Measurements from ENCODE around the gene PRC1. TPM values are rescaled to one million over a fixed set of nuclear protein-coding genes. Genes with fewer than 3 reads are reported as not detected.

The PRC1 gene
- total and polyA plus RNA-seq, 4 donors = 3.5 to 8.1 (median 6.9) TPM

GRCh38 chr15:90955624-90956273 is 38.6 kb downstream of the PRC1 start:
- H3K9me3 ChIP-seq (ENCODE audit: control insufficient read depth, low read length) = no peaks in the 10 kb centered on the region
- WGBS, 2 donors = 66 to 70% methylated on average over 20 of the region's 20 CpGs
- intact Hi-C loops (cut with DNase I) = loop anchor here (2.0 to 10.0 kb wide), 7 partner anchors 37 to 317 kb away; partner anchors contain the start of genes PRC1 (in 2 of the 2) and VPS33B (in 1 of the 2)
- no peaks in the 10 kb centered on the region for H3K4me1 ChIP-seq (ENCODE audit: control insufficient read depth in 1 of 2, insufficient read depth in 2 of 2, low read length in 2 of 2)
- no peak overlapping the region for H3K27ac ChIP-seq (ENCODE audit: low read depth in 1 of 2, low read length in 2 of 2)
- H3K4me3 ChIP-seq (ENCODE audit: low read length in 2 of 2) = no peak overlapping the region
- DNase-seq = no peak
- no peaks in the 10 kb centered on the region for H3K27me3 ChIP-seq (ENCODE audit: control insufficient read depth in 1 of 2, insufficient read depth in 2 of 2, low read length in 1 of 2)
- ATAC-seq (ENCODE audit: low FRiP score) = no peak
- H3K36me3 ChIP-seq (ENCODE audit: control insufficient read depth in 1 of 2, insufficient read depth in 2 of 2, low read length in 1 of 2) = peaks cover 0 to 3% of the 10 kb centered on the region in 2 donors

GRCh38 chr15:90954712-90955623 is 39.4 kb downstream of the PRC1 start, which contains the start of gene RCCD1:
RCCD1 (plus strand) TSS chr15:90954884; CDS start chr15:90956735, 1,851 bp downstream.
- H3K4me3 ChIP-seq (ENCODE audit: low read length in 2 of 2) = peak within 1 kb of the TSS; percentile 24 to 90
- DNase-seq = peak; percentile 98
- peak; percentile 95 for ATAC-seq (ENCODE audit: low FRiP score)
- no peaks in the 10 kb centered on the region for H3K9me3 ChIP-seq (ENCODE audit: control insufficient read depth, low read length)
- no peaks in the 10 kb centered on the region for H3K27me3 ChIP-seq (ENCODE audit: control insufficient read depth in 1 of 2, insufficient read depth in 2 of 2, low read length in 1 of 2)
- H3K4me1 ChIP-seq (ENCODE audit: control insufficient read depth in 1 of 2, insufficient read depth in 2 of 2, low read length in 2 of 2) = no peaks in the 10 kb centered on the region
- H3K36me3 ChIP-seq (ENCODE audit: control insufficient read depth in 1 of 2, insufficient read depth in 2 of 2, low read length in 1 of 2) = peaks cover 5 to 6% of the 10 kb centered on the region in 2 donors
- WGBS, 2 donors = 2 to 4% methylated on average over 66 to 69 of the region's 69 CpGs
- intact Hi-C loops (cut with DNase I) = loop anchor here (1.0 to 10.0 kb wide), 6 partner anchors 20 to 317 kb away; partner anchors contain the start of genes PRC1 (in 1 of the 2), UNC45A (in 1 of the 2) and VPS33B (in 1 of the 2)
- peak within 1 kb of the TSS in 1 of 2 donors; percentile 78 for H3K27ac ChIP-seq (ENCODE audit: low read depth in 1 of 2, low read length in 2 of 2)

- 71% methylated on average over 16 of the region's 16 CpGs for WGBS, 2 donors
- intact Hi-C loops (cut with DNase I) = loop anchor here (1.0 to 10.0 kb wide), 3 partner anchors 19 to 81 kb away; partner anchors contain the start of genes UNC45A (in 1 of the 2) and VPS33B (in 1 of the 2)
These were observed 40.2 kb downstream of the PRC1 start for GRCh38 chr15:90953947-90954711.

GRCh38 chr15:90952901-90953677 is 41.2 kb downstream of the PRC1 start:
- Histone ChIP-seq H3K27ac (ENCODE audit: low read depth in 1 of 2, low read length in 2 of 2) (no peak overlapping the region), H3K27me3 (ENCODE audit: control insufficient read depth in 1 of 2, insufficient read depth in 2 of 2, low read length in 1 of 2) (no peaks in the 10 kb centered on the region), H3K36me3 (ENCODE audit: control insufficient read depth in 1 of 2, insufficient read depth in 2 of 2, low read length in 1 of 2) (peaks cover 6 to 11% of the 10 kb centered on the region in 2 donors), H3K4me1 (ENCODE audit: control insufficient read depth in 1 of 2, insufficient read depth in 2 of 2, low read length in 2 of 2) (no peaks in the 10 kb centered on the region), H3K9me3 (ENCODE audit: control insufficient read depth, low read length) (no peaks in the 10 kb centered on the region), H3K4me3 (ENCODE audit: low read length in 2 of 2) (no peak overlapping the region)
- intact Hi-C loops (cut with DNase I) = loop anchor here (10.0 kb wide), 2 partner anchors 72 to 82 kb away; partner anchors contain the start of gene VPS33B (in 1 of the 2)
- 88 to 92% methylated on average over 14 of the region's 14 CpGs for WGBS, 2 donors
- ATAC-seq (ENCODE audit: low FRiP score) = no peak
- DNase-seq = peak in 1 of 2 donors; percentile 59

More at GRCh38 chr15:90953947-90954711, 40.2 kb downstream of the PRC1 start:
- ATAC-seq (ENCODE audit: low FRiP score) = no peak
- Histone ChIP-seq H3K4me1 (ENCODE audit: control insufficient read depth in 1 of 2, insufficient read depth in 2 of 2, low read length in 2 of 2) (no peaks in the 10 kb centered on the region), H3K36me3 (ENCODE audit: control insufficient read depth in 1 of 2, insufficient read depth in 2 of 2, low read length in 1 of 2) (peaks cover 6 to 8% of the 10 kb centered on the region in 2 donors), H3K4me3 (ENCODE audit: low read length in 2 of 2) (no peak overlapping the region), H3K9me3 (ENCODE audit: control insufficient read depth, low read length) (no peaks in the 10 kb centered on the region), H3K27ac (ENCODE audit: low read depth in 1 of 2, low read length in 2 of 2) (no peak overlapping the region), H3K27me3 (ENCODE audit: control insufficient read depth in 1 of 2, insufficient read depth in 2 of 2, low read length in 1 of 2) (no peaks in the 10 kb centered on the region)
- DNase-seq = no peak

GRCh38 chr15:90950676-90951075 is 43.7 kb downstream of the PRC1 start:
- no peak for DNase-seq
- no peak overlapping the region for H3K27ac ChIP-seq (ENCODE audit: low read depth in 1 of 2, low read length in 2 of 2)
- H3K9me3 ChIP-seq (ENCODE audit: control insufficient read depth, low read length) = no peaks in the 10 kb centered on the region
- WGBS, 2 donors = 91 to 95% methylated on average over 6 of the region's 6 CpGs
- peaks cover 6 to 16% of the 10 kb centered on the region in 2 donors for H3K36me3 ChIP-seq (ENCODE audit: control insufficient read depth in 1 of 2, insufficient read depth in 2 of 2, low read length in 1 of 2)
- intact Hi-C loops (cut with DNase I) = loop anchor here (10.0 kb wide), 2 partner anchors 74 to 84 kb away; partner anchors contain the start of gene VPS33B (in 1 of the 2)
- no peak overlapping the region for H3K4me3 ChIP-seq (ENCODE audit: low read length in 2 of 2)
- ATAC-seq (ENCODE audit: low FRiP score) = no peak
- H3K4me1 ChIP-seq (ENCODE audit: control insufficient read depth in 1 of 2, insufficient read depth in 2 of 2, low read length in 2 of 2) = no peaks in the 10 kb centered on the region
- no peaks in the 10 kb centered on the region for H3K27me3 ChIP-seq (ENCODE audit: control insufficient read depth in 1 of 2, insufficient read depth in 2 of 2, low read length in 1 of 2)

GRCh38 chr15:90949979-90950675 is 44.2 kb downstream of the PRC1 start:
- Histone ChIP-seq H3K36me3 (ENCODE audit: control insufficient read depth in 1 of 2, insufficient read depth in 2 of 2, low read length in 1 of 2) (peaks cover 6 to 16% of the 10 kb centered on the region in 2 donors), H3K4me1 (ENCODE audit: control insufficient read depth in 1 of 2, insufficient read depth in 2 of 2, low read length in 2 of 2) (no peaks in the 10 kb centered on the region), H3K4me3 (ENCODE audit: low read length in 2 of 2) (no peak overlapping the region), H3K27ac (ENCODE audit: low read depth in 1 of 2, low read length in 2 of 2) (no peak overlapping the region), H3K9me3 (ENCODE audit: control insufficient read depth, low read length) (no peaks in the 10 kb centered on the region), H3K27me3 (ENCODE audit: control insufficient read depth in 1 of 2, insufficient read depth in 2 of 2, low read length in 1 of 2) (no peaks in the 10 kb centered on the region)
- intact Hi-C loops (cut with DNase I) = loop anchor here (10.0 kb wide), 2 partner anchors 75 to 85 kb away; partner anchors contain the start of gene VPS33B (in 1 of the 2)
- ATAC-seq (ENCODE audit: low FRiP score) (no peak), DNase-seq (no peak)
- WGBS, 2 donors = 91 to 93% methylated on average over 23 of the region's 23 CpGs

- Histone ChIP-seq H3K27ac (ENCODE audit: low read depth in 1 of 2, low read length in 2 of 2) (no peak overlapping the region), H3K36me3 (ENCODE audit: control insufficient read depth in 1 of 2, insufficient read depth in 2 of 2, low read length in 1 of 2) (peaks cover 6 to 19% of the 10 kb centered on the region in 2 donors), H3K9me3 (ENCODE audit: control insufficient read depth, low read length) (no peaks in the 10 kb centered on the region), H3K4me1 (ENCODE audit: control insufficient read depth in 1 of 2, insufficient read depth in 2 of 2, low read length in 2 of 2) (no peaks in the 10 kb centered on the region), H3K27me3 (ENCODE audit: control insufficient read depth in 1 of 2, insufficient read depth in 2 of 2, low read length in 1 of 2) (no peaks in the 10 kb centered on the region), H3K4me3 (ENCODE audit: low read length in 2 of 2) (no peak overlapping the region)
- DNase-seq (no peak), ATAC-seq (ENCODE audit: low FRiP score) (no peak)
- 93 to 96% methylated on average over 8 of the region's 8 CpGs for WGBS, 2 donors
- intact Hi-C loops (cut with DNase I) = no loop called here
These were observed 45.8 kb downstream of the PRC1 start for GRCh38 chr15:90948506-90948905.
